ENCODE data around the gene RSL24D1. TPM values are rescaled to one million over a fixed set of nuclear protein-coding genes. Genes with fewer than 3 reads are reported as not detected.

RSL24D1 gene
- total and polyA plus RNA-seq, 2 experiments from 2014 or later = 45.8 to 46.1 TPM

DNA sequence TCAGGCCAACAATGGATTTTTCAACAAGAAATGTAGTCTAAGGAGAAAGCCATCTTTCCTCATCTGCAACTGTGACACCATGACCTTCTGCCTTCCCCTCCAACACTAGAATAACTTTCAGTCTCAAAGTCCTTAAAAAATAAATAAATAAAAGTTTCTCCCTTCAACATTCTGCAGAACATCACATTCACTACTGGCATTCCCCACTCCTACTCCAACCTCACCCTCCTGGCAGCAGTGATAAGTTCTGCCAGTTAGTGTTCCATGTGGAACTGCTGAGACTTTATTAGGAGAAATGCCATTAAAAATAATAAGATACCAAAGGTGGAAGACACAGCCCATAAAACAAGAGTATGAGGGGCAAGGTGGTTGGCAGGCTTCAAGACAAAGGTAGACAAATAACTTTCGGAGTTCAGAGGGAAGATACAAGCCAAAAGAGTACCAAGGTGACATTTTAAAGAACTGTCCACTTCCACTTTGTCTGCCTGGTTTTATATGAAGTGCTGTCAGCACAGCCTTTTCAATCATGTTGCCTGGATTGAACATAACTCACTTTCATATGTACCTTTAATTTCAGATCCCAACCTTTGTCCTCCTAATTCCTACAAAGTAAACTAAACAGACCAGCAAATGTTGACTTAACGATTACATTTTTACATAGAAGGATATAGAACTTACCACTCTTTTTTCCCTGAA lies 37.5 kb upstream of the RSL24D1 start:
- TF ChIP-seq, protein P1, sequence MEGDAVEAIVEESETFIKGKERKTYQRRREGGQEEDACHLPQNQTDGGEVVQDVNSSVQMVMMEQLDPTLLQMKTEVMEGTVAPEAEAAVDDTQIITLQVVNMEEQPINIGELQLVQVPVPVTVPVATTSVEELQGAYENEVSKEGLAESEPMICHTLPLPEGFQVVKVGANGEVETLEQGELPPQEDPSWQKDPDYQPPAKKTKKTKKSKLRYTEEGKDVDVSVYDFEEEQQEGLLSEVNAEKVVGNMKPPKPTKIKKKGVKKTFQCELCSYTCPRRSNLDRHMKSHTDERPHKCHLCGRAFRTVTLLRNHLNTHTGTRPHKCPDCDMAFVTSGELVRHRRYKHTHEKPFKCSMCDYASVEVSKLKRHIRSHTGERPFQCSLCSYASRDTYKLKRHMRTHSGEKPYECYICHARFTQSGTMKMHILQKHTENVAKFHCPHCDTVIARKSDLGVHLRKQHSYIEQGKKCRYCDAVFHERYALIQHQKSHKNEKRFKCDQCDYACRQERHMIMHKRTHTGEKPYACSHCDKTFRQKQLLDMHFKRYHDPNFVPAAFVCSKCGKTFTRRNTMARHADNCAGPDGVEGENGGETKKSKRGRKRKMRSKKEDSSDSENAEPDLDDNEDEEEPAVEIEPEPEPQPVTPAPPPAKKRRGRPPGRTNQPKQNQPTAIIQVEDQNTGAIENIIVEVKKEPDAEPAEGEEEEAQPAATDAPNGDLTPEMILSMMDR (IDR thresholded peaks at IDR 0.05; ENCODE audit: low read depth, low read length) = no peak
- no peak for DNase-seq (ENCODE audit: low read depth in 1 of 2, low spot score in 1 of 2)
- no peaks in the 10 kb centered on the region for H3K27me3 ChIP-seq
- no peaks in the 10 kb centered on the region for H3K9me3 ChIP-seq (ENCODE audit: low read depth)
- peaks cover 7% of the 10 kb centered on the region for H3K4me1 ChIP-seq (ENCODE audit: low read depth)
- H3K36me3 ChIP-seq = no peaks in the 10 kb centered on the region
- no peak overlapping the region for H3K27ac ChIP-seq
- H3K4me3 ChIP-seq = no peak overlapping the region

DNA sequence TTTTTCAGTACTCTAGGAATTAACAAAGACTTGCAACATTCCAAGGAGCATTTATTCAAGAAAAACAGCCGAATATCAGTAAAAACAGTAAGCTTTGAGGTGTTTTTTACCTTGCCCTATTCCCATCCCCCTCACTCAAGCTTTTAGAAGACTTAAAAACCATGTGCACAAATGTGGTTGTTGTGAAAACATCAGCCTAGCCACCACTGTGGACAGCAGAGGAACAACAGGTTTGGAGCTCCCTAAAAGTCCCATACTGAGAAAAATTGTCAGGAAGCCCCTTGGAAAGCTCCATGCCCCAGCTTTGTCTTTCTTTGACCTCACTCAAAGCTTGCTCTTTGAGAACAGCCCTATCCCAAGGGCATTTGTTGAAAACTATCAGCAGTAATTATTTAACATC lies 34.7 kb upstream of the RSL24D1 start:
- TF ChIP-seq, protein P1 (IDR thresholded peaks at IDR 0.05; ENCODE audit: low read depth, low read length) = no peak
- H3K27ac ChIP-seq = no peak overlapping the region
- H3K4me1 ChIP-seq (ENCODE audit: low read depth) = peaks cover 19% of the 10 kb centered on the region
- H3K27me3 ChIP-seq = no peaks in the 10 kb centered on the region
- no peak for DNase-seq (ENCODE audit: low read depth in 1 of 2, low spot score in 1 of 2)
- no peaks in the 10 kb centered on the region for H3K36me3 ChIP-seq
- no peak overlapping the region for H3K4me3 ChIP-seq
- no peaks in the 10 kb centered on the region for H3K9me3 ChIP-seq (ENCODE audit: low read depth)

DNA sequence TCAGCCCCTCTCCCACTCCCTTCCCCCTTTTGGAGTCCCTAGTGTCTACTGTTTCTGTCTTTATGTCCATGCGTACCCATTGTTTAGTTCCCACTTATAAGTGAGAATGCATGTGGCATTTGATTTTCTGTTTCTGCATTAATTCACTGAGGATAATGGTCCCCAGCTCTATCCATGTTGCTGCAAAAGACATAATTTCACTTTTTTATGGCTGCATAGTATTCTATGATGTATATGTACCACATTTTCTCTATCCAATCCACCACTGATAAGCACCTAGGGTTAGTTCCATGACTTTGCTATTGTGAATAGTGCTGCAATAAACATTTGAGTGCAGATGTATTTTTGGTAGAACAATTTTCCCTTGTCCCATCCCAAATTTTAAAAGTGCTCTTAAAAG lies 34.2 kb upstream of the RSL24D1 start:
- TF ChIP-seq, protein P1 (IDR thresholded peaks at IDR 0.05; ENCODE audit: low read depth, low read length) = no peak
- H3K27me3 ChIP-seq = no peaks in the 10 kb centered on the region
- no peaks in the 10 kb centered on the region for H3K9me3 ChIP-seq (ENCODE audit: low read depth)
- peaks cover 24% of the 10 kb centered on the region for H3K4me1 ChIP-seq (ENCODE audit: low read depth)
- no peak overlapping the region for H3K27ac ChIP-seq
- no peaks in the 10 kb centered on the region for H3K36me3 ChIP-seq
- no peak overlapping the region for H3K4me3 ChIP-seq
- DNase-seq (ENCODE audit: low read depth in 1 of 2, low spot score in 1 of 2) = no peak

DNA sequence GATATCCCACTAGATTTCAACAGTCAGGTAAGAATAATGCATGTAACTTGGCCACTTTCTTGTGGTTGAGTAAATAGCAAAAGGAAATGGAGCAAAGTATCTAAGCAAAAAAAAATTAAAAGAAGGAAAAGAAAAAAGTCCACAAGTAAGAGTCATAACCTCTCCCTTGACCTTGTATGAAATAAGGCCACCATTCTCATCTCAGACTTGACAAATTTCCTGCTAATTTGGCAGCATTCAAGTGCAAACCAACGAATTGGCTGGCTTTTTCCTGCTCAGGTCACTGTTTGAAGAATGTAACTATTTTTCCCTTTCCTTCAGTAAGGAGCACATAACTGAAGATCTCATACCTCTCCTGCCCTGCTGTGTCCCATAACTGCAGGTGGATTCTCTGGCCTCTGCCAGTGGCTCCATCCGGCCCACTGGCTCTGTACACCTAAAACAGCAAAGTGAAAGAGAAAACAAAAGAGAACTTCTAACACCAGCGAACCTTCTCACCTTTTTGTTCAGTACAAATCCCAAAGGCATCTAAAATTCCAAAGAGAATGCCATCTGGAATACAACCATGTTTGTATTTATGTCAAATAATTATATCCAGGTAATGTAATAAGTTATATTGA lies 33.4 kb upstream of the RSL24D1 start:
- Histone ChIP-seq H3K4me3 (no peak overlapping the region), H3K4me1 (ENCODE audit: low read depth) (peaks cover 31% of the 10 kb centered on the region), H3K27ac (no peak overlapping the region), H3K27me3 (no peaks in the 10 kb centered on the region), H3K9me3 (ENCODE audit: low read depth) (no peaks in the 10 kb centered on the region), H3K36me3 (no peaks in the 10 kb centered on the region)
- DNase-seq (ENCODE audit: low read depth in 1 of 2, low spot score in 1 of 2) = peak in 1 of 2 donors; percentile 40
- TF ChIP-seq, protein P1 (IDR thresholded peaks at IDR 0.05; ENCODE audit: low read depth, low read length) = no peak

DNA sequence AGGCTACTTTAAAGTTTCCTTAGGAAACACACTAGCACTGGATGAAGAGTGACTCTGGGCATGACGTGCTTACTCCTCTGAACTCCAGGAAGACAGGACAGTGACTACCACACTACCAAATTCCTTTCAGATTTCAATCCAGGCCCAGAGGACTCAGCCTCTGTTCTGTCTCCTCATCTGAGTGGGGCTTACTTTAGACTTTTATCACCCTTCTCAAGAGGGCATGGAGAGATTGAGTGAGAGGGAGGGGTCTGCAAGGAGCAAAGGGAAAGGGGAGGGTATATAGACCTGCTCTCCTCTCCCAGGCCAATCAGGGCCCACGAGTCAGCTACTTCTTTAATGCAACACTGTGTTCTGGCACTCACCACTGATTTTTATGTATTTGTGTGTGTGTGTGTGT lies 29.4 kb upstream of the RSL24D1 start:
- H3K27ac ChIP-seq = peak overlapping the region; percentile 67
- peak in 1 of 2 donors; percentile 64 for DNase-seq (ENCODE audit: low read depth in 1 of 2, low spot score in 1 of 2)
- H3K9me3 ChIP-seq (ENCODE audit: low read depth) = no peaks in the 10 kb centered on the region
- H3K27me3 ChIP-seq = no peaks in the 10 kb centered on the region
- peaks cover 28% of the 10 kb centered on the region for H3K4me1 ChIP-seq (ENCODE audit: low read depth)
- no peaks in the 10 kb centered on the region for H3K36me3 ChIP-seq
- H3K4me3 ChIP-seq = no peak overlapping the region
- TF ChIP-seq, protein P1 (IDR thresholded peaks at IDR 0.05; ENCODE audit: low read depth, low read length) = no peak

Measured in cardiac muscle cell (in vitro differentiated cells and primary cell).